B cell (primary cell): ENCODE measurements around the gene HTRA3.

Experiments used
- CTCF ChIP-seq: fragments of 200-600 bp; IDR thresholded peaks from one replicate; pipeline ENCODE4 v1.8.0; 2022; ENCODE audit warnings: antibody characterized with exemption, mild to moderate bottlenecking
- EZH2 ChIP-seq: IDR thresholded peaks from 2 replicates; pipeline ENCODE4 v1.6.1; 2012; ENCODE audit warnings: borderline replicate concordance, low read depth, mild to moderate bottlenecking, moderate library complexity, low read length; ENCODE audit not compliant: insufficient read depth, poor library complexity, severe bottlenecking

DNA sequence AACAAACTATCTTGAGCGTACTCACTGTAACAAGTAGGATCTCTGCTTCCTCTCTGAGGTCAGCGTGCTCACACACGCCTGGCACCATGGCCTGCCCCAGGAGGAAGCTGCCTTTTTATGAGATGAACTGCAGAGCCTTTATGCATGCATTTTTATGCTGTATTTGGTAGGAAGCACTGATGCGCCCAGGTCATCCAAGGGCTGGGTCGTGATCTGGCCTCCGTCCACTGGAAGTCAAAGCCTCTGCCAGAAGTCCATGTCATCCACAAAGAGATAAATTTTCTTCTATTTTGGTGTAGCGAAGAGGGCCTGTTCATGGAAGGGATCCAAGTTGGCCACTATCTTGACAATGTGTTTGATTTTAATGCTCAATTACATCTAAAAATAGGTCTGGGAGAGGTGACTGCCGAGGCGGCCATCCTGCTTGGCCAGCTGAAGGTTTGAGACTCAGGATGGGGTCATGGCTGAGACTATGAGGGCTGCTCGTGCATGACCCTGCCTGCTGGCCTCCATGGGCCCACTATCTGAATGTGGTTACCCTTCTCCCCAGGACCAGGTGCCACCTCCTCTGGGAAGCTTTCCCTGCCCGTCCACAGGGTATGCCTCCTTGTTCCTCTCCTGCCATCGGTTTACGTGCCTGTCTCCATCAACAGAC is 50.3 kb downstream of the HTRA3 start:
- TF ChIP-seq CTCF = no peak
- no peak for TF ChIP-seq EZH2
